OCI-LY3 (cell line): Measurements from ENCODE around the gene CDK11A.
"Not testable (repeated sequence)": the region's sequence is repeated elsewhere in the genome, so short reads cannot be mapped to it uniquely, and the experiment has no call there.

Source experiments
- H2AFZ ChIP-seq: fragments of 200-600, 300-600 bp; shearing (Covaris generic); 2 replicates; pipeline ENCODE4 v1.6.0; 2014; ENCODE audit warnings: antibody characterized with exemption, low read depth, low read length
- H3K27ac ChIP-seq: fragments of 200-600, 300-600 bp; sonication (generic); 2 replicates; pipeline ENCODE4 v1.5.1; 2014; ENCODE audit warnings: mild to moderate bottlenecking, low read length, moderate library complexity, mixed read lengths
- H3K27me3 ChIP-seq: fragments of 200-600, 300-600 bp; sonication (generic); 2 replicates; pipeline ENCODE4 v1.6.1; 2014; ENCODE audit warnings: low read depth, low read length, mixed read lengths
- H3K36me3 ChIP-seq: fragments of 200-600, 300-600 bp; sonication (generic); replicated peaks from 2 replicates; pipeline ENCODE3; 2014; ENCODE audit warnings: low read depth, low read length, mixed read lengths
- H3K4me1 ChIP-seq: fragments of 300-600, 200-600 bp; sonication (generic); 2 replicates; pipeline ENCODE4 v1.6.1; 2014; ENCODE audit warnings: low read length, mixed read lengths
- H3K4me2 ChIP-seq: fragments of 200-600, 300-600 bp; sonication (generic); 2 replicates; pipeline ENCODE4 v1.6.1; 2014; ENCODE audit warnings: low read length, mixed read lengths
- H3K4me3 ChIP-seq: fragments of 300-600, 200-600 bp; sonication (generic); 2 replicates; pipeline ENCODE4 v1.5.1; 2014; ENCODE audit warnings: antibody characterized with exemption, mild to moderate bottlenecking, low read length, moderate library complexity
- H3K79me2 ChIP-seq: fragments of 300-600, 200-600 bp; shearing (Covaris generic); 2 replicates; pipeline ENCODE4 v1.6.1; 2014; ENCODE audit warnings: mild to moderate bottlenecking, low read length, mixed read lengths
- H3K9ac ChIP-seq: fragments of 300-600, 200-600 bp; shearing (Covaris generic); 2 replicates; pipeline ENCODE4 v1.6.0; 2014; ENCODE audit warnings: mild to moderate bottlenecking, low read length, moderate library complexity
- H3K9me3 ChIP-seq: fragments of 200-600, 300-600 bp; shearing (Covaris generic); 2 replicates; pipeline ENCODE4 v1.6.1; 2014; ENCODE audit warnings: low read length, mixed read lengths; ENCODE audit not compliant: insufficient read depth
- H4K20me1 ChIP-seq: fragments of 200-600, 300-600 bp; sonication (generic); 2 replicates; pipeline ENCODE4 v1.6.1; 2016; ENCODE audit warnings: low read length, mixed read lengths; ENCODE audit not compliant: insufficient read depth
- EZH2phosphoT487 ChIP-seq: fragments of 200-600 bp; shearing (Covaris generic); IDR thresholded peaks from 2 replicates; pipeline ENCODE4 v1.6.1; 2018; ENCODE audit warnings: antibody characterized with exemption, mixed run types, low read depth
- TF ChIP-seq, protein P1 (sequence below): fragments of 200-600, 300-600 bp; sonication (generic); IDR thresholded peaks from 2 replicates; pipeline ENCODE4 v1.5.1; 2014; ENCODE audit warnings: antibody characterized with exemption, low read length, low read depth

The CDK11A gene

DNA sequence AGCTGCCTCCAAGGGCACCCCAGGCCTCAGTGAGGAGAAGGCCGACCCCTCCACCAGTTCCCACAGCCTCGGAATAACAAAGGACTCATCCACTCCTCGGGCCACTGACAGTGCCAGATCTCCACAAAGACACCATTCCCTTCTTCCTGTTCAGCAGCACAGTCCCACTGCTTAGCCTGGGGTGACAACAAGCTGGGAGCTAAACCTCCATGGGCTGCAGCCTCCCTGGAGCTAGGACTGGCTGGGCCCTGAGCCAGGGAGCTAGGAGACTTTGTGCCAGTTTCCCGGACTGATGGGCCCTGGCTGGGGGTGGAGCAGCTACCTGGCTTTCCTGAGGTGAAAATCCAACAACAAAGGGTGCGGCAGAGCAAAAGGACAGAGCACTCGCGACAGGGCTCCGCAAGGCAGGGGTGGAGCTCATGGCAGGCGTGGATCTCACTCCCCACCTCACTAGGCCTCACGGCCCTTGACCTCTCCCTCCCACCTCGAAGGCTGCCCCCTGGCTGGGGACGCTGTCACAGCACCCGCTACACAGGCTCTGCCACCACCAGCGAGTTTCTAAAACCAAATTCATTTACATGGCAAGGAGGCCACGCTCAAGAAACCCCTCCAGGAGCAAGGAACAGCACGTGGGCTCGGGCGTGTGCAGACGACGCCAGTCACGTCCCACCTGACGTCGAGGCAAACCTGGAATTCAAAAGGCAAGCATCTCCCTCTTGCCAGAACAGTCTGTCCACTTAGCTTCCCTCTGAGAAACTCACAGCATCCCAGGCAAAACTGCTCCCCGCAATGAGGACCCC lies 45.4 kb downstream of the CDK11A start:
- Histone ChIP-seq H3K4me1 (peaks cover 21% of the 10 kb centered on the region), H3K4me3 (peak overlapping the region; percentile 77), H3K36me3 (no peaks in the 10 kb centered on the region), H3K79me2 (peaks cover 50% of the 10 kb centered on the region), H2AFZ (no peak overlapping the region), H3K9me3 (no peaks in the 10 kb centered on the region), H3K27ac (peak overlapping the region; percentile 84), H3K4me2 (peak overlapping the region; percentile 97), H3K9ac (peak overlapping the region; percentile 75), H4K20me1 (no peaks in the 10 kb centered on the region), H3K27me3 (no peaks in the 10 kb centered on the region)
- no peak for TF ChIP-seq EZH2phosphoT487
- TF ChIP-seq, protein P1, sequence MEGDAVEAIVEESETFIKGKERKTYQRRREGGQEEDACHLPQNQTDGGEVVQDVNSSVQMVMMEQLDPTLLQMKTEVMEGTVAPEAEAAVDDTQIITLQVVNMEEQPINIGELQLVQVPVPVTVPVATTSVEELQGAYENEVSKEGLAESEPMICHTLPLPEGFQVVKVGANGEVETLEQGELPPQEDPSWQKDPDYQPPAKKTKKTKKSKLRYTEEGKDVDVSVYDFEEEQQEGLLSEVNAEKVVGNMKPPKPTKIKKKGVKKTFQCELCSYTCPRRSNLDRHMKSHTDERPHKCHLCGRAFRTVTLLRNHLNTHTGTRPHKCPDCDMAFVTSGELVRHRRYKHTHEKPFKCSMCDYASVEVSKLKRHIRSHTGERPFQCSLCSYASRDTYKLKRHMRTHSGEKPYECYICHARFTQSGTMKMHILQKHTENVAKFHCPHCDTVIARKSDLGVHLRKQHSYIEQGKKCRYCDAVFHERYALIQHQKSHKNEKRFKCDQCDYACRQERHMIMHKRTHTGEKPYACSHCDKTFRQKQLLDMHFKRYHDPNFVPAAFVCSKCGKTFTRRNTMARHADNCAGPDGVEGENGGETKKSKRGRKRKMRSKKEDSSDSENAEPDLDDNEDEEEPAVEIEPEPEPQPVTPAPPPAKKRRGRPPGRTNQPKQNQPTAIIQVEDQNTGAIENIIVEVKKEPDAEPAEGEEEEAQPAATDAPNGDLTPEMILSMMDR, result peak; percentile 77

DNA sequence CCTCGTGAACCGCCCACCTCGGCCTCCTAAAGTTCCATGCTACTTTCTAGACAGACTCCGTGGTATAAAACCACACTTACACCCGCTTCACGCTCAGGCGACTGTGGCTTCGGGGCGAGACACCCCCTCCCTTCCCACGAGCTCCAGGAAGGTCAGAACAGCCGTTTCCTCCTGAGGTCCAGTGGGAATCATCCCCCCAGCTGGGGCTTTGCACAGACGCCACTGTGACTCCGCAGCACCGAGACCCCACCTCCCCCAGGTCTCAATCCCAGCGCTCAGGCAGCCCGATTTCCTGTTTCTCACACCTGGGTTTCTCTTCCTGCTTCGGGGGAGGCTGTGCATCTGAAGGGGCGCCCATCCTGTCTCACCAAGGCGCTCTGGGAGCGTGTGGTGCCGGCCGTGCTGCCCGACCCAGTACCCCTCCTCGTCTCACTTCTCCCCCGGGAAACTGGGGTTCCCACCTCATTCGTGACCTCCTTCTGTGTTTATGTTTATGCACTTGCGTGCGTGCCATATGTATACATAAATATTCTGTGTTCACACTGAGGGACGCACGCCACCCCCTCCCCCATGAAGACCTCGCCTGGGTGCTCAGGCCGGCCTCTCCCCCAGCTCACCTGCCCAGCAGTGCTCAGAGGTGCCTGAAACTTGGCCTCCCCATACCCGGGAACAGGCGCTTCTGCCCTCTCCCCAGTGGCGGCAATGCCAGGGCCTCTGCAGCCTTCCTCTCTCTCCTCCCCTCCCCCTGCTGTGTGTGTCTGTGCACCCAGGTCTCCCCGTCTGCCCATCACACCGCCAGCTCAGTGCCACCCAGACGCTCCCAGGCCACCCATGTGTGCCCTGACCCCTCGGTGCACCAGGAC lies 46.2 kb downstream of the CDK11A start:
- H3K27me3 ChIP-seq, result no peaks in the 10 kb centered on the region
- peak overlapping the region; percentile 75 for H3K9ac ChIP-seq
- H3K36me3 ChIP-seq, result no peaks in the 10 kb centered on the region
- peak overlapping the region; percentile 77 for H3K4me3 ChIP-seq
- TF ChIP-seq, protein P1, result no peak
- TF ChIP-seq EZH2phosphoT487, result no peak
- peaks cover 21% of the 10 kb centered on the region for H3K4me1 ChIP-seq
- no peaks in the 10 kb centered on the region for H4K20me1 ChIP-seq
- H3K27ac ChIP-seq, result peak overlapping the region; percentile 84
- H3K79me2 ChIP-seq, result peaks cover 41% of the 10 kb centered on the region
- peak overlapping the region; percentile 97 for H3K4me2 ChIP-seq
- 0 out of 2 replicates have a peak overlapping the region, but pooled peaks have one; percentile 36 for H2AFZ ChIP-seq
- H3K9me3 ChIP-seq, result no peaks in the 10 kb centered on the region

DNA sequence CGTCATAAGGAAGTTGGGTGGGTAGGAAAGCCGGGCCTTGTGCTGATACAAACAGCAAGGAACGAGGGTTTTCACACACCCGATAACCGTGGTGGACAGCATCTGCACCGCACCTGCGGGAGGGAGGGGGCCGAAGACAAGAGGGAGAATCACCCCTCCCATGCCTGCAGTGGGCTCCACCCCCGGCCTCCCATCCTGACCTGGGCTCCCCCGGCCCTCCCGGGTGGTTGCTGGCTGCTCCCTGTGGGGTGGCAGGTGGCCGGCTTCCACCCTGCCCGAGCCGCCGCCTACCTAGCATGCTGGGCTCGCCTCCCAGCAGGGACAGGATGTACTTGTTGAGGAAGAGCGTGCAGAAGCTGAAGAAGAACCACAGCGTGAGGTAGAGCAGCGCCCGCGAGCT lies 48.1 kb downstream of the CDK11A start:
- H3K9ac ChIP-seq, H3K27ac ChIP-seq, H3K4me3 ChIP-seq, H3K9me3 ChIP-seq, H3K36me3 ChIP-seq, H2AFZ ChIP-seq, H4K20me1 ChIP-seq, H3K27me3 ChIP-seq, H3K4me2 ChIP-seq: not testable (repeated sequence)
- H3K79me2 ChIP-seq, result peaks cover 30% of the 10 kb centered on the region
- peaks cover 21% of the 10 kb centered on the region for H3K4me1 ChIP-seq

DNA sequence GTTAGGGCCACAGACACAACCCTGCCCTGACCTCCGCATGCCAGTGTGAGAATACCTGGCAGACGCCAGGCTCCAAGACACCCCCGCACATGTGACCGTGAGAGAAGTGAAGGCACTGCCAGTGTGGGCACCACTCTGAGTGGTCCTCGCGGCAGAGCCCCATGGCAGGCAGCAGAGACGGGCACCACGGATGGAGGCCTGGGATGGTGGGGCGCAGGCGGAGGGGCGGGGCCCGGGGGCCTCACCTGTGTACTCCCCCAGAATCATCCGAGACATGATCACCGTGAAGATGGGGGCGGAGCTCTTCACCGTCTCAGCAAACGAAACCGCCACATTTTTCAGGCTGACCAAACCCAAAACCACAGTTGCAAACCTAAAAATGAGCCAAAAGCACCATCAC lies 48.9 kb downstream of the CDK11A start:
- H4K20me1 ChIP-seq, result not testable (repeated sequence)

DNA sequence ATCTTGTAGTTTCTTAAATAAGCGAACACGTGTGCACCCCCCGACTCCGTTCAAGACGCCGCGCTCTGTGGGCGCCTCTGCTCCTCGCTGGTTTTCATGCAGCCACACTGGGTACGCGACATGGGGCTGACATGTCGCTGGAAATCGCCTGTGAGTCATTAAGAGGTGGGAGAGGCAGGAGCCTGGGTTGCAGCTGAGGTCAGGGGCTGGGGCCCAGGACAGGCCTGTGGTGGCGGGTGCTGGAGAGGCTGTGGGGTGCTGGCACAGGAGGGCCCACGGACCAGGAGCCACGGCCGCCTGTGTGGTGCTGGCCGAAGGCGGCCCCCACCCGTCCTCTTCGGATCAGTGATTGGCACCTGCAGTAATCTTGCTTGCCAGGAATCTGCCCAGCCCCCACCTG lies 49.4 kb downstream of the CDK11A start:
- H3K36me3 ChIP-seq, result peaks cover 10% of the 10 kb centered on the region
- H4K20me1 ChIP-seq, H3K4me2 ChIP-seq: not testable (repeated sequence)

More for the DNA sequence above, 48.9 kb downstream of the CDK11A start:
- not testable (repeated sequence) for H2AFZ ChIP-seq, H3K9me3 ChIP-seq, H3K4me2 ChIP-seq, H3K27ac ChIP-seq, H3K4me3 ChIP-seq, H3K36me3 ChIP-seq, H3K9ac ChIP-seq, H3K27me3 ChIP-seq
- peaks cover 21% of the 10 kb centered on the region for H3K4me1 ChIP-seq
- H3K79me2 ChIP-seq, result peaks cover 24% of the 10 kb centered on the region

More for the DNA sequence above, 49.4 kb downstream of the CDK11A start:
- Histone ChIP-seq H3K4me1 (peaks cover 21% of the 10 kb centered on the region), H3K79me2 (peaks cover 23% of the 10 kb centered on the region)
- H3K4me3 ChIP-seq, H3K27ac ChIP-seq, H3K9me3 ChIP-seq, H3K27me3 ChIP-seq, H2AFZ ChIP-seq, H3K9ac ChIP-seq: not testable (repeated sequence)
